Omental fat pad (tissue), 4 donors: ENCODE measurements around the gene SAFB2. TPM values are rescaled to one million over a fixed set of nuclear protein-coding genes. Genes with fewer than 3 reads are reported as not detected.

Experiments used
- ATAC-seq: fragments of 150-250 bp; one replicate; pipeline ENCODE4 v1.9.1; 2016; ENCODE audit warnings: mild to moderate bottlenecking, moderate library complexity; ENCODE audit not compliant: low FRiP score
- DNase-seq: peaks from one replicate; pipeline ENCODE4 v3.0.0-alpha.2; 2019; ENCODE audit warnings: low spot score
- total RNA-seq, 4 donors: library from RNA; depleted of rRNA; stranded (reverse); fragments of >200 nt; gene quantifications; one replicate each; pipeline ENCODE4 v1.1.0, GENCODE V29; 2016
- TF ChIP-seq, protein P1 (sequence below), 3 donors: fragments of 450-650 bp; IDR thresholded peaks; one replicate each; pipeline ENCODE4 v1.5.1; 2016 to 2017; ENCODE audit warnings: antibody characterized with exemption in 3 of 3, mild to moderate bottlenecking in 3 of 3, moderate library complexity in 2 of 3

Gene SAFB2
- total RNA-seq, result 10 to 100 TPM; 32.0 to 77.9 (median 51.1) TPM

DNA sequence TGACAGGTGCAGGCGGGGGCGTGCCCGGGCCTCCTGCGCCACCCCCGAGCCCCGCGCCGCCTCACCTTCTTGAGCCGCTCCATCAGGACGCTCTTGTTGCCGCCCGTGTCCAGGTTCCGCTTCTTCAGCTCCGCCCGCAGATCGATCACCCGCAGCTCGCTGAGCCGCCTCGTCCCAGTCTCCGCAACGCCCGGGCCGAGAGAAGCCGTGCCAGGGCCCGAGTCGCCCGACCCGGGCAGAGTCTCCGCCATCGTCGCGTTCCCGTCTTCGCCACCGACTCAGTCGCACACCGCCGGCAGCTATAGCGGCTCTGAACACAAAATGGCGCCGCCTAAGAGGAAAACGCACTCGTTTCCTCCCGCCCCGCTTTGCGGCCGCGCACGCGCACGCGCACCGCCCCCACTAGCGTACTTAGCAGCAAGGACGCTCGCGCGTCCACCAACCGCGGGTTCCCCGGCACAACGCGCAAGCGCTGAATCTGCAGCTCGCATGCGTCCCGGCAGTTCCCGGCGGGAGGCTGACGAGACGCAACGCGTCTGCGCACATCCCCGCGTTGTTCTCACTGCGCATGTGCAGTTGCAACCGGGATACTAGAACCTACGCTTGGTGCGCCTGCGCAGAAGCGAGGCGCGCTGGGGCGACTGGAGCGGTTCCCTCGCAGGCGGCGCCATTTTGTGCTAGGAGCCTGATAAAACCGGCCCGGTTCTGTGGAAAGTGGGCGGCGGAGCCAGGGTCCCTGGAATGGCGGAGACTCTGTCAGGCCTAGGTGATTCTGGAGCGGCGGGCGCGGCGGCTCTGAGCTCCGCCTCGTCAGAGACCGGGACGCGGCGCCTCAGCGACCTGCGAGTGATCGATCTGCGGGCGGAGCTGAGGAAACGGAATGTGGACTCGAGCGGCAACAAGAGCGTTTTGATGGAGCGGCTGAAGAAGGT lies at the start of gene SAFB2, which contains the start of gene SAFB:
Gene SAFB2, minus strand, starts transcription at position 312 of the 932 bp plus-strand sequence. Its CDS starts 61 bp downstream, at position 251.
Gene SAFB, plus strand, starts transcription at position 619 of the 932 bp plus-strand sequence. Its CDS starts 123 bp downstream, at position 742.
- DNase-seq (peak; percentile 92), ATAC-seq (peak; percentile 97)
- TF ChIP-seq, protein P1, sequence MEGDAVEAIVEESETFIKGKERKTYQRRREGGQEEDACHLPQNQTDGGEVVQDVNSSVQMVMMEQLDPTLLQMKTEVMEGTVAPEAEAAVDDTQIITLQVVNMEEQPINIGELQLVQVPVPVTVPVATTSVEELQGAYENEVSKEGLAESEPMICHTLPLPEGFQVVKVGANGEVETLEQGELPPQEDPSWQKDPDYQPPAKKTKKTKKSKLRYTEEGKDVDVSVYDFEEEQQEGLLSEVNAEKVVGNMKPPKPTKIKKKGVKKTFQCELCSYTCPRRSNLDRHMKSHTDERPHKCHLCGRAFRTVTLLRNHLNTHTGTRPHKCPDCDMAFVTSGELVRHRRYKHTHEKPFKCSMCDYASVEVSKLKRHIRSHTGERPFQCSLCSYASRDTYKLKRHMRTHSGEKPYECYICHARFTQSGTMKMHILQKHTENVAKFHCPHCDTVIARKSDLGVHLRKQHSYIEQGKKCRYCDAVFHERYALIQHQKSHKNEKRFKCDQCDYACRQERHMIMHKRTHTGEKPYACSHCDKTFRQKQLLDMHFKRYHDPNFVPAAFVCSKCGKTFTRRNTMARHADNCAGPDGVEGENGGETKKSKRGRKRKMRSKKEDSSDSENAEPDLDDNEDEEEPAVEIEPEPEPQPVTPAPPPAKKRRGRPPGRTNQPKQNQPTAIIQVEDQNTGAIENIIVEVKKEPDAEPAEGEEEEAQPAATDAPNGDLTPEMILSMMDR (IDR thresholded peaks at IDR 0.05), result no peak

DNA sequence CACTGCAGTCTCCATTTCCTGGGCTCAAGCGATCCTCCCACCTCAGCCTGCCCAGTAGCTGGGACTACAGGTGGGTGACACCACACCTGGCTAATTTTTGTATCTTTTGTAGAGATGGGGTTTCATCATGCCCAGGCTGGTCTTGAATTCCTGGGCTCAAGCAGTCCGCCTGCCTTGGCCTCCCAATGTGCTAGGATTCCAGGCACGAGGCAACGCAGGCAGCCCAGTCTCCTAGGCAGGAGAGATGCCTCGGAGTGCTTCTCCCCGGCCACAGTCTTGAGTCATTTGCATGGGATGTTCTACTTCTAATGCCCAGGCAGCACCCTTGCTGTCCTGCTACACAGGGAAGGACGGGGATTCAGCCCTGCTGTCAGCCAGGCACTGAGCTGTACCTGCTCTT lies 49.0 kb upstream of the SAFB2 start:
- no peak for DNase-seq
- no peak for ATAC-seq
- TF ChIP-seq, protein P1 (IDR thresholded peaks at IDR 0.05), result no peak

DNA sequence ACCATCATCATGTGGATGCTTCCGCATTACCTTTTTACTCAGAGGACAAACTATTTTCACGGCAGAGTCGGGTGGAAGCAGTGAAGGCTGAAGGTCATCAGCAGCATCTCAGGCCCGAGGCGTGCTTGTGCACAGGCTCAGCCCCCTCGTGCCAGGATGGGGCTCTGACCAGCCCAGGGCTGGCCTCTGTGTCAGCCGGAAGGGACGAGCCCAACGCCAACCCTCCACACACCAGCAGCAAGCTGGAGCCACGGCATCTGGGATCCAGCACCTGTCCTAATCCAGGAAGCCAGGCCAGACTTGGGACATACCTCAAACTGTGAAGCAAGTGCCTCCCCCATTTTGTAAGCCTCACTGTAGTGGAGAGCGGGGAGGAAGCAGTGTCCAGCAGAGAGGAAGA lies 46.6 kb upstream of the SAFB2 start:
- TF ChIP-seq, protein P1 (IDR thresholded peaks at IDR 0.05), result no peak
- no peak for DNase-seq
- ATAC-seq, result no peak

DNA sequence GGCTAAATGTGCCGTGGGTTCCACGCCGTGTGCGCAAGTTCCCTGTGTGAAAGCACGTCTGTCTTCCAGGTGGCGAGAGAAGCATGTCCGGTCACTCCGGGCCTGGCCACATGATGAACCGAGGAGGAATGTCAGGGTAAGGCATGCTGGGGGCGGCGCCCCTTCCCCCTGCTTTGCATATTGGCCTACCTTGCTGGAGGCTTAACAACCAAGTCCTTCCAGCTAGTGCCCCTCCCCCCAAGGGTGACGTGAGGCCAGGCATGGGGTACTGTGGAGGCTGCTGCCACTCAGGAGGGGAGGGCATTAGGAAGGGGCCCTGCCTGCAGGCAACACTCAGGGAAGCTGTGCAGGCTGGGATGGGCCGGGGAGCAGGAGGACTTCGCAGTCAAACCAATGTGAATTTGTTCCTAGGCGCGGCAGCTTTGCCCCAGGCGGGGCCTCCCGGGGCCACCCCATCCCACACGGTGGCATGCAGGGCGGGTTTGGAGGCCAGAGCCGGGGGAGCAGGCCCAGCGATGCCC lies 45.2 kb upstream of the SAFB2 start:
- TF ChIP-seq, protein P1 (IDR thresholded peaks at IDR 0.05), result no peak
- no peak for ATAC-seq
- no peak for DNase-seq

DNA sequence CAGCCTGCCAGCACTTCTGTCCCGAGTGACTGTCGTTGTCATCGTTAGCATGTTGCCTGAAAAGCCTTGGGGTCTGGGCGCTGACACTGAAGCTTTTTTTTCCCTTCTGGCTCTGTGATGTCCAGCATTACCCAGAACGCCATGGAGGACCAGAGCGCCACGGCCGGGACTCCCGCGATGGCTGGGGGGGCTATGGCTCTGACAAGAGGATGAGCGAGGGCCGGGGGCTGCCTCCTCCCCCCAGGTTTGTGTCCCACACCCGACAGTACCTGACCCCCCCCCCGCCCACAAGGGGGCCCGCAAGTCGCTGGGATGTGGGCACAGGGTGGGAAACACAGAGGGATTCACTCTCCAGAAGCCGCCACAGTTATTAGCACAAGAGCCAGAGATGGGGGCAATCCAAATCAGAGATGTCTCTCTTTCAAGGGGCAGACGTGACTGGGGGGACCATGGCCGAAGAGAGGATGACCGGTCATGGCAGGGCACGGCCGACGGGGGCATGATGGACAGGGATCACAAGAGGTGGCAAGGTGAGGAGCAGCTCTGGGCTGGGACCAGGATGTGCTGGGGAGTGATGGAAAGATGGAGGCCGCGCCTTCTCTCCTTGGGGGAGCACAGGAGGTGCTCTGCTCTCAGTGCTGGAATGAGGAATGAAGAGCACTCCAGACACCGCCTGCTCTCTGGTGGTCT lies 44.5 kb upstream of the SAFB2 start:
- TF ChIP-seq, protein P1 (IDR thresholded peaks at IDR 0.05), result no peak
- ATAC-seq (no peak), DNase-seq (no peak)

DNA sequence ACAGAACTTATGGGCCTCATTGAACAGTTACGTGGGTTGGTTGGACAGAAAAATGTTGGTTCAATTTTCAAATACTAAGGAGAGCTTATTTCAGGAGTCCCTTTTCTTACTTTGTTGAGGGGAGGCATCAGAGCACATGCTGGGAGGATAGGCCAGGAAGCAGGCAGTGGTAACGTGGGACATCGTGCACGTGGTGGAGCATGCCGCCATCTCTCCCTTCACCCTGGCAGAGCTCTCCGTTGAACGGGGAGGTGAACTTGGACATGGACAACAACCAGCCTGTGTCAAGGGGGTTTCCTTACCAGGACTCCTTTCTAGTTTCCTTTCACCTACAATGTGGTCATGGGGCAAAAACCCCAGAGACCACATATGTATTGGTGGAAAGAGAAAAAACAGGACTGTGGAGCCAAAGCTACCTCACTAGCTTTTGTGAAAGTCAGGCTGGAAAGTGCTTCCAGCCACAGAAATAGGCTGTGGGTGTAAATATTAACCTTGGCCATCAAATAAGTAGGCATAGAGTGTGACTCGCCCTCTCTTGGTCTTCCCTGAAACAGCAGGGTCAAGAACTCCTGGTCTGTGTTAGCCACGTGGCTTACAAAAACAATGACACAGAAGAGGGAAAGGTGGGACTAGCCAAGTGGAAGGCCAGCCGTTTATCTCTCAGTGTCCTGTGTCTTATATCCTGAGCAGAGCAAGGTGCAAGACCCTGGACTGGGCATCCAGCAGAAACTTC lies 43.4 kb upstream of the SAFB2 start:
- no peak for ATAC-seq
- DNase-seq, result no peak

More for the DNA sequence above, 43.4 kb upstream of the SAFB2 start:
- TF ChIP-seq, protein P1 (IDR thresholded peaks at IDR 0.05), result no peak
